ENCODE results near the gene MEF2C.
"Not testable (repeated sequence)": the region's sequence is repeated elsewhere in the genome, so short reads cannot be mapped to it uniquely, and the experiment has no call there.

MEF2C gene

GRCh38 chr5:88862547-88863175 lies 20.3 kb downstream of the MEF2C start:
- no peaks in the 10 kb centered on the region for H3K9me3 ChIP-seq (ENCODE audit: control insufficient read depth, insufficient read depth, low read length)
- no peaks in the 10 kb centered on the region for H3K4me1 ChIP-seq (ENCODE audit: insufficient read depth, low read length)
- no peaks in the 10 kb centered on the region for H3K36me3 ChIP-seq (ENCODE audit: insufficient read depth, low read length)
- no peak overlapping the region for H3K9ac ChIP-seq (ENCODE audit: low read depth, low read length)

GRCh38 chr5:88861231-88861630 lies 21.8 kb downstream of the MEF2C start:
- Histone ChIP-seq H3K4me1 (ENCODE audit: insufficient read depth, low read length) (no peaks in the 10 kb centered on the region), H3K9ac (ENCODE audit: low read depth, low read length) (no peak overlapping the region), H3K9me3 (ENCODE audit: control insufficient read depth, insufficient read depth, low read length) (peaks cover 5% of the 10 kb centered on the region; the same call in 1 of the 2 replicates), H3K36me3 (ENCODE audit: insufficient read depth, low read length) (no peaks in the 10 kb centered on the region)

GRCh38 chr5:88860501-88860900 lies 22.5 kb downstream of the MEF2C start:
- Histone ChIP-seq H3K9ac (ENCODE audit: low read depth, low read length) (no peak overlapping the region), H3K36me3 (ENCODE audit: insufficient read depth, low read length) (no peaks in the 10 kb centered on the region), H3K4me1 (ENCODE audit: insufficient read depth, low read length) (no peaks in the 10 kb centered on the region), H3K9me3 (ENCODE audit: control insufficient read depth, insufficient read depth, low read length) (peaks cover 5% of the 10 kb centered on the region)

- Histone ChIP-seq H3K9ac (ENCODE audit: low read depth, low read length) (no peak overlapping the region), H3K9me3 (ENCODE audit: control insufficient read depth, insufficient read depth, low read length) (peaks cover 5% of the 10 kb centered on the region), H3K4me1 (ENCODE audit: insufficient read depth, low read length) (no peaks in the 10 kb centered on the region), H3K36me3 (ENCODE audit: insufficient read depth, low read length) (no peaks in the 10 kb centered on the region)
Observed at GRCh38 chr5:88858392-88858791, 24.6 kb downstream of the MEF2C start.

GRCh38 chr5:88856381-88856780 lies 26.6 kb downstream of the MEF2C start:
- not testable (repeated sequence) for H3K9ac ChIP-seq (ENCODE audit: low read depth, low read length); H3K4me1 ChIP-seq (ENCODE audit: insufficient read depth, low read length); H3K9me3 ChIP-seq (ENCODE audit: control insufficient read depth, insufficient read depth, low read length); H3K36me3 ChIP-seq (ENCODE audit: insufficient read depth, low read length)

GRCh38 chr5:88854769-88855168 lies 28.2 kb downstream of the MEF2C start:
- peaks cover 5% of the 10 kb centered on the region for H3K9me3 ChIP-seq (ENCODE audit: control insufficient read depth, insufficient read depth, low read length)
- H3K36me3 ChIP-seq (ENCODE audit: insufficient read depth, low read length): no peaks in the 10 kb centered on the region
- H3K4me1 ChIP-seq (ENCODE audit: insufficient read depth, low read length): no peaks in the 10 kb centered on the region
- no peak overlapping the region for H3K9ac ChIP-seq (ENCODE audit: low read depth, low read length)

GRCh38 chr5:88847420-88847819 lies 35.6 kb downstream of the MEF2C start:
- H3K36me3 ChIP-seq (ENCODE audit: insufficient read depth, low read length): no peaks in the 10 kb centered on the region
- H3K4me1 ChIP-seq (ENCODE audit: insufficient read depth, low read length): no peaks in the 10 kb centered on the region
- no peak overlapping the region for H3K9ac ChIP-seq (ENCODE audit: low read depth, low read length)
- H3K9me3 ChIP-seq (ENCODE audit: control insufficient read depth, insufficient read depth, low read length): no peaks in the 10 kb centered on the region

- no peaks in the 10 kb centered on the region for H3K4me1 ChIP-seq (ENCODE audit: insufficient read depth, low read length)
- H3K9me3 ChIP-seq (ENCODE audit: control insufficient read depth, insufficient read depth, low read length): no peaks in the 10 kb centered on the region
- H3K9ac ChIP-seq (ENCODE audit: low read depth, low read length): no peak overlapping the region
- H3K36me3 ChIP-seq (ENCODE audit: insufficient read depth, low read length): no peaks in the 10 kb centered on the region
Observed at GRCh38 chr5:88846434-88846833, 36.5 kb downstream of the MEF2C start.

- Histone ChIP-seq H3K36me3 (ENCODE audit: insufficient read depth, low read length) (no peaks in the 10 kb centered on the region), H3K9ac (ENCODE audit: low read depth, low read length) (no peak overlapping the region), H3K9me3 (ENCODE audit: control insufficient read depth, insufficient read depth, low read length) (no peaks in the 10 kb centered on the region), H3K4me1 (ENCODE audit: insufficient read depth, low read length) (no peaks in the 10 kb centered on the region)
Observed at GRCh38 chr5:88845081-88845697, 37.8 kb downstream of the MEF2C start.

- Histone ChIP-seq H3K36me3 (ENCODE audit: insufficient read depth, low read length) (no peaks in the 10 kb centered on the region), H3K9me3 (ENCODE audit: control insufficient read depth, insufficient read depth, low read length) (no peaks in the 10 kb centered on the region), H3K9ac (ENCODE audit: low read depth, low read length) (no peak overlapping the region), H3K4me1 (ENCODE audit: insufficient read depth, low read length) (no peaks in the 10 kb centered on the region)
Observed at GRCh38 chr5:88842784-88843183, 40.2 kb downstream of the MEF2C start.

- H3K36me3 ChIP-seq (ENCODE audit: insufficient read depth, low read length): no peaks in the 10 kb centered on the region
- H3K4me1 ChIP-seq (ENCODE audit: insufficient read depth, low read length): no peaks in the 10 kb centered on the region
- no peaks in the 10 kb centered on the region for H3K9me3 ChIP-seq (ENCODE audit: control insufficient read depth, insufficient read depth, low read length)
- H3K9ac ChIP-seq (ENCODE audit: low read depth, low read length): no peak overlapping the region
Observed at GRCh38 chr5:88841212-88841611, 41.8 kb downstream of the MEF2C start.

- Histone ChIP-seq H3K36me3 (ENCODE audit: insufficient read depth, low read length) (no peaks in the 10 kb centered on the region), H3K9ac (ENCODE audit: low read depth, low read length) (no peak overlapping the region), H3K4me1 (ENCODE audit: insufficient read depth, low read length) (no peaks in the 10 kb centered on the region), H3K9me3 (ENCODE audit: control insufficient read depth, insufficient read depth, low read length) (no peaks in the 10 kb centered on the region)
Observed at GRCh38 chr5:88840495-88840894, 42.5 kb downstream of the MEF2C start.

GRCh38 chr5:88839238-88839637 lies 43.7 kb downstream of the MEF2C start:
- no peaks in the 10 kb centered on the region for H3K36me3 ChIP-seq (ENCODE audit: insufficient read depth, low read length)
- H3K4me1 ChIP-seq (ENCODE audit: insufficient read depth, low read length): no peaks in the 10 kb centered on the region
- no peaks in the 10 kb centered on the region for H3K9me3 ChIP-seq (ENCODE audit: control insufficient read depth, insufficient read depth, low read length)
- no peak overlapping the region for H3K9ac ChIP-seq (ENCODE audit: low read depth, low read length)

- Histone ChIP-seq H3K9me3 (ENCODE audit: control insufficient read depth, insufficient read depth, low read length) (no peaks in the 10 kb centered on the region), H3K9ac (ENCODE audit: low read depth, low read length) (no peak overlapping the region), H3K4me1 (ENCODE audit: insufficient read depth, low read length) (no peaks in the 10 kb centered on the region), H3K36me3 (ENCODE audit: insufficient read depth, low read length) (no peaks in the 10 kb centered on the region)
Observed at GRCh38 chr5:88838500-88838899, 44.5 kb downstream of the MEF2C start.

GRCh38 chr5:88837817-88838216 lies 45.2 kb downstream of the MEF2C start:
- Histone ChIP-seq H3K36me3 (ENCODE audit: insufficient read depth, low read length) (no peaks in the 10 kb centered on the region), H3K4me1 (ENCODE audit: insufficient read depth, low read length) (no peaks in the 10 kb centered on the region), H3K9me3 (ENCODE audit: control insufficient read depth, insufficient read depth, low read length) (no peaks in the 10 kb centered on the region), H3K9ac (ENCODE audit: low read depth, low read length) (no peak overlapping the region)
